Measurements from ENCODE around the gene INTS11. TPM values are rescaled to one million over a fixed set of nuclear protein-coding genes. Genes with fewer than 3 reads are reported as not detected.

Gene INTS11
- total RNA-seq, 3 donors from 2014 or later (not counting 1 experiment from before 2014, with no cell fraction given) = 150 to 189 (median 181) TPM

- Histone ChIP-seq H3K9me3 (ENCODE audit: control insufficient read depth, insufficient read depth, low read length) (no peaks in the 10 kb centered on the region), H3K36me3 (ENCODE audit: control insufficient read depth, insufficient read depth, low read length) (peaks cover under 1% of the 10 kb centered on the region), H3K27me3 (ENCODE audit: control insufficient read depth, insufficient read depth, low read length) (no peaks in the 10 kb centered on the region), H3K4me3 (ENCODE audit: low read length) (no peak overlapping the region), H3K4me1 (ENCODE audit: control insufficient read depth, insufficient read depth, low read length) (no peaks in the 10 kb centered on the region), H3K27ac (ENCODE audit: low read length) (no peak overlapping the region)
- Mint-ChIP-seq H3K27me3 (ENCODE audit: low read depth in 2 of 2) (no peaks in the 10 kb centered on the region), H3K36me3 (no peaks in the 10 kb centered on the region), H3K27ac (no peak overlapping the region), H3K4me1 (no peaks in the 10 kb centered on the region), H3K4me3 (no peak overlapping the region), H3K9me3 (no peaks in the 10 kb centered on the region)
- WGBS (ENCODE audit: insufficient coverage) = 92% methylated on average over 48 of the region's 48 CpGs
- no peak for ATAC-seq
- intact Hi-C loops (cut with micrococcal nuclease) = no loop called here
- DNase-seq = no peak
- TF ChIP-seq CTCF (IDR thresholded peaks at IDR 0.05) = no peak
Observed at GRCh38 chr1:1332774-1333480, 8.5 kb upstream of the INTS11 start.

- Histone ChIP-seq H3K27me3 (ENCODE audit: control insufficient read depth, insufficient read depth, low read length) (no peaks in the 10 kb centered on the region), H3K27ac (ENCODE audit: low read length) (no peak overlapping the region), H3K4me1 (ENCODE audit: control insufficient read depth, insufficient read depth, low read length) (no peaks in the 10 kb centered on the region), H3K36me3 (ENCODE audit: control insufficient read depth, insufficient read depth, low read length) (peaks cover 3% of the 10 kb centered on the region), H3K9me3 (ENCODE audit: control insufficient read depth, insufficient read depth, low read length) (no peaks in the 10 kb centered on the region), H3K4me3 (ENCODE audit: low read length) (no peak overlapping the region)
- Mint-ChIP-seq H3K27ac (no peak overlapping the region), H3K4me3 (no peak overlapping the region), H3K36me3 (no peaks in the 10 kb centered on the region), H3K9me3 (no peaks in the 10 kb centered on the region), H3K27me3 (ENCODE audit: low read depth in 2 of 2) (no peaks in the 10 kb centered on the region), H3K4me1 (no peaks in the 10 kb centered on the region)
- no peak for TF ChIP-seq CTCF (IDR thresholded peaks at IDR 0.05)
- ATAC-seq = no peak
- intact Hi-C loops (cut with micrococcal nuclease) = no loop called here
- WGBS (ENCODE audit: insufficient coverage) = 90% methylated on average over 57 of the region's 57 CpGs
- DNase-seq = no peak
Observed at GRCh38 chr1:1332031-1332755, 7.7 kb upstream of the INTS11 start.

- no peak within 1 kb of the TSS for H3K27ac Mint-ChIP-seq
- peaks cover 0 to 1% of the 10 kb centered on the region in 2 donors for H3K4me1 Mint-ChIP-seq
- H3K27me3 Mint-ChIP-seq (ENCODE audit: low read depth in 2 of 2) = no peaks in the 10 kb centered on the region
- no peaks in the 10 kb centered on the region for H3K9me3 ChIP-seq (ENCODE audit: control insufficient read depth, insufficient read depth, low read length)
- H3K36me3 Mint-ChIP-seq = no peaks in the 10 kb centered on the region
- intact Hi-C loops (cut with micrococcal nuclease) = no loop called here
- 86% methylated on average over 41 of the region's 41 CpGs for WGBS (ENCODE audit: insufficient coverage)
- H3K4me1 ChIP-seq (ENCODE audit: control insufficient read depth, insufficient read depth, low read length) = peaks cover 2% of the 10 kb centered on the region
- no peak for TF ChIP-seq CTCF (IDR thresholded peaks at IDR 0.05)
- H3K27ac ChIP-seq (ENCODE audit: low read length) = no peak within 1 kb of the TSS
- ATAC-seq (no peak), DNase-seq (no peak)
- no peaks in the 10 kb centered on the region for H3K27me3 ChIP-seq (ENCODE audit: control insufficient read depth, insufficient read depth, low read length)
- H3K36me3 ChIP-seq (ENCODE audit: control insufficient read depth, insufficient read depth, low read length) = peaks cover 3% of the 10 kb centered on the region
- no peak within 1 kb of the TSS for H3K4me3 Mint-ChIP-seq
- H3K9me3 Mint-ChIP-seq = no peaks in the 10 kb centered on the region
- no peak within 1 kb of the TSS for H3K4me3 ChIP-seq (ENCODE audit: low read length)
Observed at GRCh38 chr1:1331068-1331965, 6.9 kb upstream of the INTS11 start, which contains the start of gene TAS1R3. Gene TAS1R3 (plus strand): TSS chr1:1331280. CDS start chr1:1331346, 66 bp downstream.
